Stimulated activated CD4-positive, alpha-beta T cell treated with anti-CD3 and anti-CD28 coated beads, TNF-alpha, amount 100 ng/mL, for 24 hours (primary cell): Measurements from ENCODE around the gene COX19.

Experiments used
- DNase-seq, 3 experiments: peaks; one replicate each; pipeline ENCODE4 v3.0.0-alpha.2; 2020; ENCODE audit warnings: low read depth in 3 of 3

COX19 gene

DNA sequence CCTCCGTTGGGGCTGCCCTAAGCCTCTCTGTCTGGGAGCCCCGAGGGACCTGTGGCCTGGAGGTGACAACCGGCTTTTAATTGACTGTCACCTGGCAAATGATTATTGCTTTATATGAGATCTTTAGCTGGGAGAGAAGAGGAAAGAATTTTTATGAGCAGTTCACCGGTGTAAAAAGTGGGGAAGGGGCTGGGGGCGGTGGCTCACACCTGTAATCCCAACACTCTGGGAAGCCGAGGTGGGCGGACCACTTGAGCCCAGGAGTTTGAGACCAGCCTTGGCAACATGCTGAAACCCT, 2.6 kb upstream of the COX19 start:
- no peak for DNase-seq

DNA sequence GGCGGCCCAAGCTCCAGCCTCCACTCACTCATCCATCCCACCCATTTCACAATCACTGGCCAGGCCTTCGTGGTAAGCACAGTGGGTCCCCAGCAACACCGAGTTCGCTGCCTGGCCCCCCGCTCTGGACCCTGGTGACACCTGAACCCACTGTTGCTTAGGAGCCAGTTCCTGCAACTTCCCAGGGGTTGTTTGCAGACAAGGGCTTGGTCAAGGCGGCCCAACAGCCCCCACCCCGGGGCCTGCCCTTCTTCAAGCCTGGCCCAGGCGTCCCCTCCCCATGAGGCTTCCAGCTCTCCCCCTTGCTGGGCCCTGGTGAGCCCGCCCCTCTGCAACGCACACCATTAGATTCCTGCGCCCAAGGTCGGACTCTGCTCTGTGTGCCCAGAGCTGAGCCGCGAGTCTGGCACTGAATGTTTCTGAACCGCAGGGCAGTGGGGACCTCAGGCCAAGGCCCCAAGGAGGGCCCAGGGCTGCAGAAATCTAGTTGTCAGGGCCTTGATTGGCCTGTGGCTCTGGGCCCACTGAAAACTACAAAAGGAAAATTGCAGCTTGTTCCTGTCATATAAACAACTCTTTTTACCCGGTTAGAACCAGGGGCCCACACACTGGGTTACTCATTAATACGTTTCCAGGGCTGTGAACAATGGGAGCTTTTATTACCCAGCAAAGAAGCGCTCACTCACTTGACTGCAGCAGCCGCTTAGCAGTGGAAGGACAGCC, 2.1 kb upstream of the COX19 start:
- no peak for DNase-seq

DNA sequence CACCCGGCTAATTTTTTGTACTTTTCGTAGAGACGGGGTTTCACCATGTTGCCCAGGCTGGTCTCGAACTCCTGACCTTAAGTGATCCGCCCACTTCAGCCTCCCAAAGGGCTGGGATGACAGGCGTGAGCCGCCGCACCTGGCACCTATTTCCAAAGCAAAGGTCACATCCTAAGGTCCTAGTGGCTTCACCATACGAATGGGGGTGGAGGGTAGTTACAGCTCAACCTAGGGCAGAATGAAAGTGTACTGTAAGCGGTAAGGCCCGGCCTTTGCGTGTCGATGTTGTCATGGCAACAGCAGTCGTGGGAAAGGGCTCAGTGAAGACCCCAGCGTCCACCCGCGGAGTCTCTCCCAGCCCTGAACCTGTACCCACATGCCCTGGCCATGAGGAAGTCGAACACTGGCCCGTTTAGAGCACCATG, 1.6 kb upstream of the COX19 start:
- no peak for DNase-seq

DNA sequence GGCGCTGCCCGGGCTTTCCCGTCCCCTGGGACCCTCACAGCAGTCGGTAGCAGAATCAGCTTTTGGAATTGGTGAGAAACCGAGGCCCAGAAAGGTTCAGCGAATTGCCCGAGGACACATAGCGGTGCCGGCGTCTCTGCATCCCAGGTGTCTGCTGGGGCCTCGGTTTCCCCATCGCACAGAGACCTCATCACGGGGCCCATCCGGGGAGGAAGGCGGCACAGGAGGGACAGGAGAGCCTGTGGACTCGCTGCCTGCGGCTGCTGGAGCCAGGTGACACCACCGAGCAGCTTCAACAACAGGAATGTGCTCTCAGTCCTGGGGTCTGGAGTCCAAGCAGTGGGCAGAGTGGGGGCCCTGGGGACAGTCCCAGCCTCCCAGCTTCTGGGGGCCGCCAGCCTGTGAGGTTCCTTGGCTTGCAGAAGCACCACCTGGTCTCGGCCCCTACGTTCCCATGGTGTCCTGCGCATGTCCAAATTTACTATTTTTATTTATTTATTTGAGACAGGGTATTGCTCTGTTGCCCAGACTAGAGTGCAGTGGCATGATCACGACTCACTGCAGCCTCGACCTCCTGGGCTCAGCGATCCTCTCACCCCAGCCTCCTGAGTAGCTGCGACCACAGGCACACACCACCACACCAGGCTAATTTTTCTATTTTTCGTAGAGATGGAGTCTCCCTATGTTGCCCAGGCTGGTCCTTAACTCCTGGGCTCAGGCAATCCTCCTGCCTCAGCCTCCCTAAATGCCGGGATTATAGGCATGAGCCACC, 539 bp upstream of the COX19 start:
- DNase-seq = no peak

DNA sequence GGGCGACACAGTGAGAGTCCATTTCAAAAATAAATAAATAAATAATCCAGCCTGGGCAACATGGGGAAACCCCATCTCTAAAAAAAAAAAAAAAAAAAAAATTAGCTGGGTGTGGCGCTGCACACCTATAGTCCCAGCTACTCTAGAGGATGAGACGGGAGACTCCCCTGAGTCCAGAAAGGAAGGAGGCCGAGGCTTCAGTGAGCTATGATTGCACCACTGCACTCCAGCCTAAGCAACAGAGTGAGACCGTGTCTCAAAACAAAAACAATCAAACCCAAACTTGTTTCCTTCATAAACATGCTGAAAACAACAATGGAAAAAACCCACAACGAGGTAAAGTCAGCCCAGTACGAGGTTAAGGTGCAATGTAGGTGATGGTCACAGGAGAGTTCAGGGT, 1.2 kb downstream of the COX19 start:
- DNase-seq = no peak

DNA sequence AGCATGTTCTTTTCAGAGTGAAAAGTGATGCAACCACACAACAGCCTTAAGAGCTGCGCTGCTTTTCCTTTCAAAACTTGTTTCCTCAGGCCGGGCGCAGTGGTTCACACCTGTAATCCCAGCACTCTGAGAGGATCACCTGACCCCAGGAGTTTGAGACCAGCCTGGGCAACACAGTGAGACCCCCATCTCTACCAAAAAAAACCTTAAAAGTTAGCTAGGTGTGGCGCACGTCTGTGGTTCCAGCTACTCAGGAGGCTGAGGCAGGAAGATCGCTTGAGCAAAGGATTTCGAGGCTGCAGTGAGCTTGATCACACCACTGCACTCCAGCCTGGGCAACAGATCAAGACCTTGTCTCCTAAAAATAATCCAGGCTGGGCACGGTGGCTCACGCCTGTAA, 2.0 kb downstream of the COX19 start:
- DNase-seq = no peak

DNA sequence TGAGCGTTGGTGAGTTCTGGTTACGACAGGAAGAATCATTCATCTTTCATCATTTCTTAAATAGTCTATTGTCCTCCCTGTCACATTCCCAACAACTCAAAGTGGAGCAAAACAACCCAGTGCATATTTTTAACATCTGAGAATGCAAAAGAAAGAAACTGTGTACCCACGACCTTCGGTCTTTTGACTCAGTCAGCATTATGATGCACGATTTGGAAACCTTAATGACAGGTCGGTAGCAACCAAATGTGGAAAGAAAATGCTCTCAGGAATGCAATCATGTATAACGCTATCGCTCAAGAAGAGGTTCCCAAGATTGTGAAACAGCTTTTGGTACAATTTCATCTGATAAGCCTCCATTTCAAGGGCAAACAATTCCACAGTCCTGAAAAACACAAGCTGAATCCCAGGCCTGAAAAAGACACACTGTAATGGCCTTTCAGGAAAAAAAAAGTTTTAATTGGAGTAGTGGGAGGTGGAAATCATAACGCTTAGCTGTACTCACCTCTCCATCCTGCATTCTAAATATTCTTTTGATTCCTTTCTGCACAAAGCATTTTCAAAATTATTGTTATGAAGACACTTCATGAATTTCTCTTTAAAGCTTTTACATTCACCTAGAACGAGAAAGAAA, 2.6 kb downstream of the COX19 start:
- no peak for DNase-seq

DNA sequence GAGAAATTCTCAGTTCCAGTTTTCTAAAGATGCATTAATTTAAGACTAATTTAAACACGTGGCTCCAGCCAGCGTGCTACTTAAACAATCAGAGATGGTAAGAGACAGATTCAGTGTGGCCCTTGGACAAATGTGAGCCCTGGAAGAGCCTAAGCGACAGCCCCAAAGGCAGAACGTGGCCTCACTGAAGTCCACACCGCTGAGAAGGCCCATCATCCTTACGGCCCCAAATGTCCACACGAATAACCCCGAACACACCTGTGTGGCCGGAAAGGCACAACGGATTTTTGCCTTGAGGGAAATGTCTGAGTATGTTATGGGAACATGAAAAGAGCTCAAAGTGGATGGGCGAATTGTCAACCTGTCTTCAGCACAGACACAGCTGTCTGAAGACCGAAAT, 3.2 kb downstream of the COX19 start:
- DNase-seq = no peak

DNA sequence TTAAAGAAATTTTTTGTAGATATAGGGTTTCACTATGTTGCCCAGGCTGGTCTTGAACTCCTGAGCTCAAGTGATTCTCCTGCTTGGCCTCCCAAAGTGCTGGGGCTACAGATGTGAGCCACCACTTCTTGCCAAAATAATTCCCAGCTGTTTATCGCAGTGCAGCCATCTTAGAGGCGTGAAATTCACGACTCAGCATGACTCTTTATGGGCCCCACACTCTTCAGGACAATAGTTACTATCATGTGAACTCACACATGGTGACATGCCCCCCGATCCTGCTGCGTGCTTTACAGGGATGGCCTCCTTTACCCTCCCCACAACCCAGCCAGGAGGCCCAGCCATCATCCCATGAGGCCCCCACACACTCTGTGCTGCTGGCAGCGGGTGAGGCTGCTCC, 4.6 kb downstream of the COX19 start:
- DNase-seq = no peak

DNA sequence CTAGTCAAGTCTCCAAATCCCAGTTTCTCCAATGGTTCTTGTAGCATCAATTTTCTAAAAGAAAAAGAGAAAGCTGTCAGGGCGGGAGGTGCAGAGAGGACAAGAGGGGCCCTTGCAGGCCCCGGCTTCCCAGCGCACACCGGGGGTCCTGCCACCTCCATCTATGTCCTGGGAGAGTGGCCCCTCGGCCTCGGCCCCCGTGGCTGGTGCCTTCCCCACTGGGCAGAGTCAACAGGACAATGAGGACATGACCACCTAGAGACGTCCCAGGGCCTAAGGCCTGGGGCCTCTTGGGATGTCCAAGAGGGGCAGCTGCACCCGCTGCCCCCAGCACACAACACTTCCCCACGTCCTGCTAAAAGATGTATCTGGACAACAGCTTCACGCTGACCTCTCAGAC, 5.9 kb downstream of the COX19 start:
- DNase-seq = no peak

DNA sequence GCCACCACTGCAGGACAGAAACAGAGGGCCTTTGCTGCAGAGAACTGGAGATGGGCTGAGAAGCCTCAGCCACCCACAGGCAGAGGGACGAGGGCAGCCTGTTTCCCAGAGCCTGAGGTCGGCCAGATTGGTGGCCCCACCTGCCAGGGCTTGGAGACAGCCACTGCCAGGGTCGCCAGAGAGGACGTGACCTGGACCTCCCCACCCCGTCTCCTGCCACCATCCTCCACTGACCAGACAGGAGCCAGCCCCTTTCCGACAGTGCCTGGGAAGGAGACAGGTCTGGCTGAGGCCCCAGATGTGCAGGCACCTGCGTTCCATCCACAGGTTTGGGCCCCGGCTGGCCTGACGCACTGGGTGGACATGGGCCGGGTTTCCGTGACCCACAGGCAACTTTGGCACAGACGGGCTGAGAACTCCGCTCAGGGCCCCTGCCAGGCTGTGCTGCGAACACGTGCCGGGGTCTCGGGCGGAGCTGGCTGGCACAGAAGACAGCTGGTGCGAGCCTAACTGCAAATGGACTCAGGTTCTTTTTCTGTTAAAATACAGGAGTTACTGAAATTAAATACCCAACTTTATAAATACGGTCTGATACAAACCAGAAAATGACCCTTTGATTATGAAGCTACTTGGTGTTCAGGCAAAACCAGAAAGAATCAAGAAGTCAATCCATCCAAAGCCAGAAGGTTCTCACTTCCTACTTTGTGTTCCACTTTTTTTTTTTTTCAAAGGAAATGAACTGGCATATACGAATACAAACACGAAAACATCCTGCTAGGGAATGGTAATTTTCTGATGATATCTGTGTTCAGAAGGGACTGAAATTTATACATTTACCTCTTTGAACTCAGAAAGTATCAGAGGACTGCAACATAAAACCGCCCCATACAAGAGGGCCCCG, 6.9 kb downstream of the COX19 start:
- no peak for DNase-seq

DNA sequence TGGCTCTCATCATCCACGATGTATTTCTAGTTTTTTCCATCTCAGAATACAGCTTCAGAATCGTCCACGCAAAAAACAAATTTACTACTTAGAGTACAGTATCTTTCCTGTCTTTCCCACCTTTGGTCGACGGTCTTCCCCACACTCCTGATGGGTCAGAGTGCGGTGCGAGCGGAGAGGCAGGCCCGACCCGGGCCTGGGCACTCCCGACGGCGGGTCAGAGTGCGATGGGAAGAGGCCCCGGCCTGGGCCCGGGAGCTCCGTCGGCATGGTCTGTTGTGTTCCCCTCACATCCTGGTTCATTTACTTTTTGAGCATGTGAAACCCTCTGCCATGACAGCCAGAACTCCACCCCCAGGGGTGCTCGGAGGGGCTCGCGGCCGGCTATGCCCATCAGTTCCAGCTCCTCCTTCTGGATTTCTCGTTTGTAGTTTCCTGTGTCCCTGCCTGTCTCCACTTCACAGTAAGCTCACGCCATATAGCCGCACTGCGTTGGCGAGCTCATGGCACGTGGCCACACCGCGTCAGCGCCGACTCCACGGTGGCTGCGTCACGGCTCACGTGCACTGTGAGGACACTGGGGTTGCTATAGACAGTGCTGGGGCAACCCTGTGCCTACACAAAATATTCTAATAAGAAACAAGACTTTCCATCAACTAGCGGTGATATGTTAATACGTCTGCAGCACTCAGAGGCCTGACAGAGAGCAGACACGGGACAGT, 7.8 kb downstream of the COX19 start:
- no peak for DNase-seq

DNA sequence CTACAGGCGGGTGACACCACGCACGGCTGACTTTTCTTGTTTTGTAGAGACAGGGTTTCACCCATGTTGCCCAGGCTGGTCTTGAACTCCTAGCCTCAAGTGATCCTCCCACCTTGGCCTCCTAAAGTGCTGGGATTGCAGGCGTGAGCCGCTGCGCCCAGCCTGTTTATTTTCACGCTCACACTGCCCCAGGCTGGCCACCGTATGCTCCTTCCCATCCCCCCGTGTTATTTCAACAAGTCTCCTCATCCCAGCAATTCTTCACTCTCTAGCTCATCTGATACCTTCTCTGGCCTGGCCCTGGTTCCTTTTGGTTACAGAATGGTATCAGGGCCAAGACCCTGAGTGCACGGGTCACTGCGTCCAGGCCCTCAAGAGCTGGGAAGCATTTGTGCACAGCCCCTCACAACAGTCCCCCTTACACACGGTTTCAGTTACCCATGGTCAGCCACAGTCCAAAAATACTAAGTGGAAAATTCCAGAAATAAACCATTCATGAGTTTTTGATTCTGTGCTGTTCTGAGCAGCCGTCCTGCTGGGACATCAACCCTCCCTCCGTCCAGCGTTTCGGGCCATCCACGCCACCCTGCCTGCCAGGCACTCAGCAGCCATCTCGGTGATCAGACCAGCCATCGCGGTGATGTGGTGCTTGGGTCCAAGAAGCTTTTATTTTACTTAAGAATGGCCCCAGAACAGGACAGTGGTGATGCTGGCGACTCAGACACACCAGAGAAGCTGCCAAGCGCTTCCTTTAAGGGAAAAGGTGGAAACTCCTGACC, 8.9 kb downstream of the COX19 start:
- DNase-seq = no peak

DNA sequence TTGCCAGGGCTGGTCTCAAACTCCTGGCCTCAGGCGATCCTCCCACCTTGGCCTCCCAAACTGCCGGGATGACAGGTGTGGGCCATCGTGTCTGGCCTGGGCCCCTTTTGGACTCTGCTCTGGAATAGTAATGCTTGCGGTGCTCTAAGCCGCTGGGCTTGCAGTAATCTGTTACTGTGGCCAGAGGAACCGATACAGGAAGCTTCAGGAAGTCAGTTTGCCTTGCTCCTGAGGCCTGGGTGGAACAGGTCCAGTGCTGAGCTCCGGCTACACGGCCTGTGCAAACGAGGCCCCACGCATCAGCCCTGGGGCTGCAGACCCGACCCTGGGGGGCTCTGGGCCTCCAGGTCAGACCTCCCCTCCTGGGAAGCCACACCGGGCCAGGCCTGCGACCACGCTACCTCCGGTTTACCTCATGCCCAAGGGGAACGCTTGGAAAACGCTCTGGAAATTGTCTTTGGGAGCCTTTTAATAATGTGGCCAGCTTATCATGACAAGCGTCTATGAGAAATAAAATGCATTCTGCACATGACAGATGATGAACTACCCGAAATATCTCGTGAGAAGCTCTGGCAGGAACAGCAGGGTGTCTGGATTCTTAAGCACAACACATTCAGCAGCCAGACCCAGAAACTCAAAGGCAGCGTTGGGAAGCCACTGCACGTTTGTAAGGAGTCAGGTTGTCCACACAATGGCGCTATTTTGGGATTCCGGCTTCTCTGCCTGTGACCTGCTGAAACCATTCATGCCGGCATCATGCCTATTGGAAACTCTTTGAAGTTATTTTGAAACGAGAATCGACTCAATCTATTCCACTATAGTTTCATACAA, 10.7 kb downstream of the COX19 start:
- no peak for DNase-seq

DNA sequence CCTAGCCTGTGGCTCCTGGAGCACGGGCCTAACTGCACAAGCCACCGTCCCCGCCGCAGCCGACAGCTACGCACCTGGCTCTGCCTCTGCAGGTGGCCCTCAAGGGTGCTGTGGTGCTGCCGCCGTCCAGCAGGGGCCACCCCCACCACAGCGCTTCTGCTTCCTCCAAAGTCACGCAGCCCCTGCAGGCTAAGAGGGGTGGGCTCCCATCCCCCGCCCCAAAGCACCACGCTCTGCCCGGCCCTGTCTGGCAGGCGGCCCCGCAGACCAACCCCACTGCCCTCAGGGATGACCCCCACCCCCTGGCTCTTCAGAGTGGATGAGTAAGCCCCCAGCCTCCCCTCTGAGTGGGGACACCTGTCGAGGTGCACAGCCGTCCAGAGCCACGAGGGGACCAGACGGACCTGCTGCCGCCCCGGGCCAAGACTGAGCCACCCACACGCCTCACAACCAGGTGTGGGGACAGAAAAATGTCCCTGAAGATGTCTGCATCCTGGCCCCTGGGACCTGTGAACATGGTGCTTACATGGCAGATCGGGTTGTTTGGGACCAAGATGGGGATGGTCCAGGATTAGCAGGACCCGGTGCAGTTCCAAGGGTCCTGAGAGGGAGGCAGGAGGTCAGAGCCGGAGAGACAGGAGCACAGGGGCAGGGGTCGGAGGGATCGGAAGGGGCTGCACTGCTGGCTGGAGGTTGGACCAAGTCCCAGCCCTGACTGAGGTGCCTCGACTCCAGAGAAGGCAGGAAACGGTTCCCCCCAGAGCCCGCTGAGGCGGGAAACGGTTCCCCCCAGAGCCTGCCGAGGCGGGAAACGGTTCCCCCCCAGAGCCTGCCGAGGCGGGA, 11.9 kb downstream of the COX19 start:
- no peak for DNase-seq

DNA sequence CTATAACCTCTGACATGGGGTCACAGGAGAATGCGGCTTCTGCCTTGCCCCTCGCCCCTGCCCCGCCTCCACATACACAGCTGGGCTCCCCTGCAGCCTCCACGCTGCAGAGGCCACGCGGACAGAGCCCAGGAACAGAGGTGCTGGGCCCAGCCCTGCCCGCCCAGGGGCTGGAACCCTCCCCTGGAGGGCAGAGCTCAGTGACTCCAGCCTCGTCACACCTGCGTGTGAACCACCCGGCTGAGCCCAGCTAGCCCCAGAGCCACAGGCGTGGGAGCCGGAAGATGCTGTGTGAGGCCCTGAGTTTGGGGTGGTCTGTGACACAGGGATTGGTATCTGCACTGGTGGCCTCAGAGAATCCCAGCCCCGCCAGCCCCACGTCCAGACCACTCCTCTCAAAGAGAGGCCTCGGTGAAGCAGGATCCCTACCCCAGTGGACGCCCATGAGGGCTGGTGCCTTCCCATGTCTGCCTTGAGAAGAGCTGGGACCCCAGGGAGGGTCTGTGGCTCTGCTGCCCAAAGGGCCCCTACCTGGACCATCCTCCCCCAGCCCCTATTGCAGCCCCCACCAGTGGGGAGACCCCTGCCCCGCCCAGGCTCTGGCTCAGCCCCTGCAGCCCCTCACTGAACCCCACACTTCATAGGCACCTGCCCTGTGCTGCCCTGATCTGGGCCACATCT, 12.8 kb downstream of the COX19 start:
- DNase-seq = no peak

DNA sequence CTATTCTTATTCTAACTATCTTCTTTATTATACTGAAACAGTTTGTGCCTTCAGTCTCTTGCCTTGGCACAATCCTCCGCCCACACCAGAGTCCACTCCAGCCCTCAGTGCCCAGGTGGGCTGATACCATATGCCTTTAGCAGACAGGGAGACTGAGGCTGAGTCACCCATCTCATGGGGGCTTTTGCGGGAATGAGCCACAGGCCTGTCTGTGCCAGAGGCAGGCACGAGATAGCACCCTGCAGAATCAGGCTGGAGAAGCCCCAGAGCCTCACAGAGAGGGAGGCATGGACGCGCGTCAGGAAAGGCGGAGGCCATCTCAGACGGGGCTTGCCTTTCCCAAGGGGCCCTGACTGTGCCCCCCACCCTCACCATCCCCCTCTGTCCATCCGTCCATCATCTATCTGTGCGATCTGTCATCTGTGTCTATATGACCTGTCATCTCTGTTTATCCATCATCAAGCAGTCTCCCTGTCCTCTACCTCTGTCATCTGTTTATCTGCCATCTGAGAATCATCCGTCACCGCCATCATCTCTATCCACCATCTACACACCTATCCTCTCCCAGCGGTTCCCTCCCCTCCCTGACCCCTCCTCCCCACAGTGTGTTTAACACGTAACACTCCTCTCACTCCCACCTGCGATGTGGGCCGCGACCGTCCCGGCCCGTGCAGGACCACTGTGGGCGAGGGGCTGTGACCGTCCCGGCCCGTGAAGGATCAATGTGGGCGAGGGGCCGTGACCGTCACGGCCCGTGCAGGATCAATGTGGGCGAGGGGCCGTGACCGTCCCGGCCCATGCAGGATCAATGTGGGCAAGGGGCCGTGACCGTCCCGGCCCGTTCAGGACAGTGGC, 13.6 kb downstream of the COX19 start:
- DNase-seq = no peak
